Measurements from ENCODE around the gene MDM2. TPM values are rescaled to one million over a fixed set of nuclear protein-coding genes. Genes with fewer than 3 reads are reported as not detected.

The MDM2 gene
- total and polyA plus RNA-seq, 2 of the 8 experiments (the other 6 are each of a cell fraction or from before 2014, with no cell fraction given): 15.1 to 115 TPM

GRCh38 chr12:68768431-68768939 lies 39.5 kb upstream of the MDM2 start:
- no peak for DNase-seq (ENCODE audit: low read depth in 1 of 2, low spot score in 2 of 2)
- H3K4me2 ChIP-seq (ENCODE audit: insufficient read depth in 1 of 2, low read depth in 2 of 2, low read length in 2 of 2): no peak overlapping the region
- H2AFZ ChIP-seq (ENCODE audit: low read length): no peak overlapping the region
- FAIRE-seq: no peak
- no peak overlapping the region for H3K56ac ChIP-seq (replicated peaks; ENCODE audit: insufficient read length, low read depth, low read length)
- no peak overlapping the region for H4K5ac ChIP-seq (ENCODE audit: insufficient read length, low read depth, low read length)
- H4K20me1 ChIP-seq (replicated peaks in 1 of 2; ENCODE audit: control insufficient read depth in 1 of 2, insufficient read depth in 2 of 2, low read length in 2 of 2): peaks cover 0 to 2% of the 10 kb centered on the region in 2 experiments
- no peak overlapping the region for H3K9ac ChIP-seq (replicated peaks in 1 of 4; ENCODE audit: extremely low read depth in 1 of 4, low read depth in 3 of 4, low read length in 3 of 4)
- H3K27me3 ChIP-seq (replicated peaks in 1 of 4; ENCODE audit: control insufficient read depth in 3 of 4, extremely low read depth in 1 of 4, insufficient read depth in 3 of 4, low read length in 3 of 4): no peaks in the 10 kb centered on the region
- H2BK12ac ChIP-seq (ENCODE audit: low read depth, low read length): no peak overlapping the region
- H2BK20ac ChIP-seq (ENCODE audit: low read length): no peak overlapping the region
- H3K23ac ChIP-seq (ENCODE audit: insufficient read length): no peak overlapping the region
- no peak overlapping the region for H3K4ac ChIP-seq (replicated peaks; ENCODE audit: insufficient read length, low read depth, low read length)
- no peaks in the 10 kb centered on the region for H3K79me1 ChIP-seq (ENCODE audit: low read depth, low read length)
- no peaks in the 10 kb centered on the region for H3K4me1 ChIP-seq (replicated peaks in 1 of 4; ENCODE audit: control insufficient read depth in 3 of 4, insufficient read depth in 4 of 4, low read length in 3 of 4)
- no peak overlapping the region for H4K91ac ChIP-seq (replicated peaks; ENCODE audit: insufficient read length, low read length)
- no peak overlapping the region for H2BK15ac ChIP-seq (ENCODE audit: low read length)
- ChIA-PET POLR2A (ENCODE audit: partially characterized antibody) (interaction anchor here (1.1 kb wide), 1 partner anchor 22 kb away, joined by 3 read pairs; no protein-coding TSS in a partner anchor), CTCF (ENCODE audit: partially characterized antibody) (no interaction called here)
- TF ChIP-seq PHF8 (conservative IDR thresholded peaks at IDR 0.05; ENCODE audit: low read depth, low read length) (no peak), GABPA (IDR thresholded peaks at IDR 0.05; ENCODE audit: borderline replicate concordance, insufficient read depth, low read length) (no peak), E2F6 (IDR thresholded peaks at IDR 0.05) (no peak), CHD1 (IDR thresholded peaks at IDR 0.05; ENCODE audit: low read depth, low read length) (no peak)
- H3K27ac ChIP-seq (ENCODE audit: low read depth, low read length): no peak overlapping the region
- no peak overlapping the region for H2BK120ac ChIP-seq (replicated peaks; ENCODE audit: low read depth, low read length)
- H3K4me3 ChIP-seq (ENCODE audit: extremely low read depth in 1 of 4, insufficient read depth in 2 of 4, low read depth in 3 of 4, low read length in 4 of 4): no peak overlapping the region
- no peak overlapping the region for H2AK5ac ChIP-seq (ENCODE audit: low read depth, low read length)
- WGBS, 2 experiments (ENCODE audit: extremely low coverage in 1 of 2, insufficient coverage in 1 of 2, insufficient read length in 1 of 2, insufficient replicate concordance in 2 of 2, low coverage in 1 of 2, low lambda C conversion rate in 2 of 2, missing lambda C conversion rate in 1 of 2): 89% methylated on average over 4 of the region's 4 CpGs; no CpG with 5 or more reads in 1 of the 2 experiments
- no peak overlapping the region for H3K14ac ChIP-seq (ENCODE audit: insufficient read length)
- no peak overlapping the region for H3K18ac ChIP-seq (ENCODE audit: extremely low read depth, low read length)
- peaks cover 0 to 7% (median under 1%) of the 10 kb centered on the region in 4 experiments; a peak in 2 of 8 replicates for H3K36me3 ChIP-seq (ENCODE audit: control insufficient read depth in 2 of 4, insufficient read depth in 4 of 4, low read length in 3 of 4)
- no peaks in the 10 kb centered on the region for H3K9me3 ChIP-seq (ENCODE audit: insufficient read depth in 2 of 2, low read depth in 1 of 2, low read length in 1 of 2)
- H4K8ac ChIP-seq (ENCODE audit: extremely low read depth, insufficient read depth, low read length): no peak overlapping the region
- H3K23me2 ChIP-seq (ENCODE audit: low read depth, low read length): no peaks in the 10 kb centered on the region
- H3K79me2 ChIP-seq (ENCODE audit: control insufficient read depth in 1 of 2, insufficient read depth in 2 of 2, low read length in 2 of 2): no peaks in the 10 kb centered on the region
- no peak overlapping the region for H2BK5ac ChIP-seq (ENCODE audit: low read depth, low read length)

Measured in H1 (cell line).